T-helper 2 cell treated with Interferon-gamma antibody and Interleukin-4, amounts not matched to agents 5 μg/mL and 100 μg/mL, for 36 hours (primary cell): ENCODE results near the gene KLF6.
"Not testable (repeated sequence)": the region's sequence is repeated elsewhere in the genome, so short reads cannot be mapped to it uniquely, and the experiment has no call there.

ENCODE experiments used
- DNase-seq: peaks from one replicate; pipeline ENCODE4 v3.0.0; 2021; ENCODE audit warnings: low spot score
- H3K27ac Mint-ChIP-seq: one replicate; pipeline ENCODE4 v1.8.0; 2021; ENCODE audit warnings: mild to moderate bottlenecking, mixed read lengths
- H3K27me3 Mint-ChIP-seq: one replicate; pipeline ENCODE4 v1.8.0; 2021; ENCODE audit warnings: low read depth, mixed read lengths
- H3K36me3 Mint-ChIP-seq: one replicate; pipeline ENCODE4 v1.8.0; 2021; ENCODE audit warnings: low read depth, mixed read lengths
- H3K4me1 Mint-ChIP-seq: one replicate; pipeline ENCODE4 v1.8.0; 2021; ENCODE audit warnings: low read depth, mixed read lengths
- H3K4me3 Mint-ChIP-seq: one replicate; pipeline ENCODE4 v1.8.0; 2022; ENCODE audit warnings: mild to moderate bottlenecking, moderate library complexity, mixed read lengths
- H3K9me3 Mint-ChIP-seq: one replicate; pipeline ENCODE4 v1.8.0; 2021; ENCODE audit warnings: mixed read lengths

The KLF6 gene

GRCh38 chr10:3740157-3740871 lies 44.7 kb downstream of the KLF6 start:
- Mint-ChIP-seq H3K27ac (no peak overlapping the region), H3K9me3 (no peaks in the 10 kb centered on the region), H3K36me3 (no peaks in the 10 kb centered on the region), H3K4me1 (peaks cover 24% of the 10 kb centered on the region), H3K4me3 (no peak overlapping the region), H3K27me3 (peaks cover 8% of the 10 kb centered on the region)
- no peak for DNase-seq

- DNase-seq, result no peak
- peaks cover 24% of the 10 kb centered on the region for H3K4me1 Mint-ChIP-seq
- H3K4me3 Mint-ChIP-seq, result no peak overlapping the region
- no peaks in the 10 kb centered on the region for H3K9me3 Mint-ChIP-seq
- no peak overlapping the region for H3K27ac Mint-ChIP-seq
- peaks cover 6% of the 10 kb centered on the region for H3K27me3 Mint-ChIP-seq
- no peaks in the 10 kb centered on the region for H3K36me3 Mint-ChIP-seq
Measured at GRCh38 chr10:3738855-3739350, 46.1 kb downstream of the KLF6 start.

- Mint-ChIP-seq H3K36me3 (no peaks in the 10 kb centered on the region), H3K9me3 (no peaks in the 10 kb centered on the region), H3K4me3 (no peak overlapping the region), H3K27ac (no peak overlapping the region), H3K4me1 (peaks cover 24% of the 10 kb centered on the region), H3K27me3 (peaks cover 6% of the 10 kb centered on the region)
- no peak for DNase-seq
Measured at GRCh38 chr10:3737864-3738263, 47.1 kb downstream of the KLF6 start.

GRCh38 chr10:3735175-3735574 lies 49.8 kb downstream of the KLF6 start:
- Mint-ChIP-seq H3K4me1 (peaks cover 5% of the 10 kb centered on the region), H3K27me3 (peaks cover 6% of the 10 kb centered on the region), H3K9me3 (peaks cover 5% of the 10 kb centered on the region), H3K36me3 (no peaks in the 10 kb centered on the region), H3K4me3 (no peak overlapping the region), H3K27ac (no peak overlapping the region)
- no peak for DNase-seq

GRCh38 chr10:3734111-3734510 lies 50.9 kb downstream of the KLF6 start:
- Mint-ChIP-seq H3K4me1 (peaks cover under 1% of the 10 kb centered on the region), H3K9me3 (peaks cover 5% of the 10 kb centered on the region), H3K27me3 (peaks cover 5% of the 10 kb centered on the region), H3K27ac (no peak overlapping the region), H3K36me3 (no peaks in the 10 kb centered on the region), H3K4me3 (no peak overlapping the region)
- DNase-seq, result no peak

GRCh38 chr10:3732183-3732582 lies 52.8 kb downstream of the KLF6 start:
- not testable (repeated sequence) for H3K27me3 Mint-ChIP-seq, H3K36me3 Mint-ChIP-seq, DNase-seq, H3K4me1 Mint-ChIP-seq, H3K4me3 Mint-ChIP-seq, H3K27ac Mint-ChIP-seq, H3K9me3 Mint-ChIP-seq

GRCh38 chr10:3729397-3729976 lies 55.5 kb downstream of the KLF6 start:
- Mint-ChIP-seq H3K9me3 (peaks cover 5% of the 10 kb centered on the region), H3K4me1 (no peaks in the 10 kb centered on the region), H3K36me3 (no peaks in the 10 kb centered on the region), H3K27me3 (peaks cover 22% of the 10 kb centered on the region), H3K27ac (no peak overlapping the region), H3K4me3 (no peak overlapping the region)
- no peak for DNase-seq

GRCh38 chr10:3728563-3728962 lies 56.4 kb downstream of the KLF6 start:
- H3K4me1 Mint-ChIP-seq, result no peaks in the 10 kb centered on the region
- peaks cover 28% of the 10 kb centered on the region for H3K27me3 Mint-ChIP-seq
- H3K27ac Mint-ChIP-seq, result no peak overlapping the region
- H3K36me3 Mint-ChIP-seq, result no peaks in the 10 kb centered on the region
- peaks cover 5% of the 10 kb centered on the region for H3K9me3 Mint-ChIP-seq
- H3K4me3 Mint-ChIP-seq, result no peak overlapping the region
- DNase-seq, result no peak

- no peaks in the 10 kb centered on the region for H3K4me1 Mint-ChIP-seq
- DNase-seq, result no peak
- peaks cover 2% of the 10 kb centered on the region for H3K9me3 Mint-ChIP-seq
- no peak overlapping the region for H3K4me3 Mint-ChIP-seq
- H3K27ac Mint-ChIP-seq, result no peak overlapping the region
- peaks cover 33% of the 10 kb centered on the region for H3K27me3 Mint-ChIP-seq
- H3K36me3 Mint-ChIP-seq, result no peaks in the 10 kb centered on the region
Measured at GRCh38 chr10:3727268-3727667, 57.7 kb downstream of the KLF6 start.
